NCI-H1092 (cell line): ENCODE measurements around the gene MARVELD3.
"Not testable (repeated sequence)": the region's sequence is repeated elsewhere in the genome, so short reads cannot be mapped to it uniquely, and the experiment has no call there.

Experiments
- DNase-seq: peaks from one replicate; lab custom pipeline; 2025; lab: John Stamatoyannopoulos, UW

Gene MARVELD3

DNA sequence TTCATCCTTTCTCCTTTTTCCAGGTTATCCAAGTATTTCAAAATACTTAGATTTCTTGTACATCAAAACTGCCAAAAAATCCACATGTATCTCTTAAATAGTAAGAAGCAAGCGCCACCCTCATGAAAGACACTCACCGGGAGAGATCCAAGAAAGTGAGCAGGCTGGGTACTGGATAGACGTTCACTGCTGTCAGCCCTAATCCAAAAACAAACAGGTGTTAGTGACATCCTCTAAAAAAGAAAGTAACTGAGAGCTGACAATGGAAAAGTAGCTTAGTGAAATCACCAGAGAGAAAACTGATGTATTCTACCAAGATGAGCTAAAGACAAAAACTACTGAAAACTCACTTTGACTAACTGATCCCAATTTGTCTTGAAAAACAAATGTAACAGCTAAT lies 46.1 kb downstream of the MARVELD3 start:
- no peak for DNase-seq

DNA sequence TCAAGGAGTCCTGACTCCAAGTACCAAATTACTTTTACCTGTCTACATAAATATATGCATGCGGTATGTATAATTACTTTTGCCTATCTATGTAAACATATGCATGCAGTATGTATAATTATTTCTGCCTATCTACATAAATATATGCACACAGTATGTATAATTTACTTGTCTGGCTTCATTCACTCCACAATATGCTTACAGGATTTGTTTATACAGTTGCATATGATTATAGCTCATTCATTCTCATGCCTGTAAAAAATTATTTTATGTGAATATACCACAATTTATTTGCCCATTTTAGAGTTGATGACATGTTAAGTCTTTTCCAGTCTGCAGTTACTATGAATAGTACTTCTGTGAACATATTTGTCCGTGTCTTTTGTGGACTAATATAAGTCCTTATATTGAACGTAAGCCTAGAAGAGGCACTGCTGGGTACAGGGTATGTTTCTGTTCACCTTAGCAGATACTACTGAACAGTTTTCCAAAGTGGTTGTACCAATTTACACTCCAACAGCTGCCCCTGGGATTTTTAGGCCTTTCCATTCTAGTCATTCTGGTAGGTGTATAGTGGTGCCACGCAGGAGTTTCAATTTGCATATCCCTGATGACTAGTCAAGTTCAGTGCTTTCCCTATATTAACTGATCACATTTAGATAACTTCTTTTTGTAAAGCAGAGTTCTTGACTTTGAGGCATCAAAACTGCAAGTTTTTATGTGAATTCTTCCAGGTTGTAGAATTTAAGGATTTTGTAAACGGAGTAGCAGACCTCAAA lies 47.0 kb downstream of the MARVELD3 start:
- DNase-seq = no peak

DNA sequence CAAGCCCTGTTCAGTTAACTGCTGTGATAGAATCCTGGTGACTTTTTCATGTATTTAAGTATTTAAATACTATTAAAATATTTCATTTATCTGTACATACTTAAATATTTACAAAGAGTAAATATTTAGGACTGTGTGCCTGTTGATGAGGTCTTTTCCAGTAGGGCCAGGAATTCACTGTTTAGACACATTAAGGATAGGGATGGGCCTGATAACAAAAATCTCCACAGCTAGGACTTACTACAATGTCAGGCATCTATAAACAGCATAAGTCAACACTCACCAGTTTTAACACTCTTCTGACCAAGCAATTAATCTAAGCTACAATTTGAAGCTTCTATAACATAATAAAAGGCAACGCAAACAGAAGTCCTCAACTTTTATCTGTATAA lies 47.6 kb downstream of the MARVELD3 start:
- no peak for DNase-seq

DNA sequence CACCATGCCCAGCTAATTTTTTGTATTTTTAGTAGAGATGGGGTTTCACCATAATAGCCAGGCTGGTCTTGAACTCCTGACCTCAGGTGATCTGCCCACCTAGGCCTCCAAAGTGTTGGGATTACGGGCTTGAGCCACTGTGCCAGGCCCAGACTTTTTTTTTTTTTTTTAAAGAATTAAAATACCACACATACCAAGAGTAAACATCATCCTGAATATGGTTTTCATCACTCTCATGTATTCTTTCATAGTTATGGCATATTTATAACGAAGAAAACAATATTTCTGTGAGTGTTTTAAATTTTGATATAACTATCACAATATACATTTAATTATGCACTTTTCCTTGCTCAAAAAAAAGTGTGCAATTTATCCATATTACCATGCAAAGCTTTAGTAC lies 48.2 kb downstream of the MARVELD3 start:
- DNase-seq = no peak

GRCh38 chr16:71675380-71675779 lies 49.4 kb downstream of the MARVELD3 start:
- DNase-seq = no peak

- no peak for DNase-seq
Measured at GRCh38 chr16:71676236-71676635, 50.3 kb downstream of the MARVELD3 start.

DNA sequence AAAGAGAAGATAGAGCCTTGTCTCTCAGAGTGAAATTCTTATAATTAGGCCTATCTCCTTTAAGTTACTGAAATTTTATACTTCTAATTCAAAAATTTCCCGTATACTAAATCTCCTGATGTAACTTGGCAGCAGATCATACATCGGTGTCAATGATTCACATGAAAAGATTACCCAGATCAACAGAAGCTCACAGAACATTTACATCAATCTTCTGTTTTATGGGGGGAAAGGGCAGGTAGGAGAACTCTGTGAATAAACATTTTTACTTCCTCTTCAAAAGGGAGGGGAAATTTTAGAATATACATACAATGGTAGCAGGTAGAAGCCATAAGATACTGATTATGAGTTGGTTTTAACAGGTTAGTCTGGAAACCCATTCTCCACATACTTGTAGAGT lies 55.4 kb downstream of the MARVELD3 start:
- DNase-seq = no peak

DNA sequence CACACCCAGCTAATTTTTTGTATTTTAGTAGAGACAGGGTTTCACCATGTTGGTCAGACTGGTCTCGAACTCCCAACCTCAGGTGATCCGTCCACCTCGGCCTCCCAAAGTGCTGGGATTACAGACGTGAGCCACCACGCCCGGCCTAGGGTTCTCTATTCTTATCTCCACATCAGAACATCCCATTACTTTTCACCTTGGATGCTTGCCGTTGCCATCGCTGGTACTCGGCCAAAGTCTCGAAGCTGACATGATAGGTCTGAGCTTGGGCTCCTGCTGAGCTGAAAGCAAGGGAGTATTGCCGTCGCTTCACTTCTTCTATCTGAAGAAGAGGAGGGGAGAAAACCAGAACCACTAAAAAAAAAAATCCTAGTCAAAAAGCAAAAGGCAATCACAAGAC lies 58.3 kb downstream of the MARVELD3 start:
- DNase-seq = not testable (repeated sequence)
